NCI-H2029 (cell line): ENCODE results near the gene SLC13A3.
A peak's percentile ranks its signal among the peaks of the same experiment; 100 is the strongest.
"Not testable (repeated sequence)": the region's sequence is repeated elsewhere in the genome, so short reads cannot be mapped to it uniquely, and the experiment has no call there.

Experiments used
- DNase-seq: peaks from one replicate; lab custom pipeline; 2025; lab: John Stamatoyannopoulos, UW

SLC13A3 gene

DNA sequence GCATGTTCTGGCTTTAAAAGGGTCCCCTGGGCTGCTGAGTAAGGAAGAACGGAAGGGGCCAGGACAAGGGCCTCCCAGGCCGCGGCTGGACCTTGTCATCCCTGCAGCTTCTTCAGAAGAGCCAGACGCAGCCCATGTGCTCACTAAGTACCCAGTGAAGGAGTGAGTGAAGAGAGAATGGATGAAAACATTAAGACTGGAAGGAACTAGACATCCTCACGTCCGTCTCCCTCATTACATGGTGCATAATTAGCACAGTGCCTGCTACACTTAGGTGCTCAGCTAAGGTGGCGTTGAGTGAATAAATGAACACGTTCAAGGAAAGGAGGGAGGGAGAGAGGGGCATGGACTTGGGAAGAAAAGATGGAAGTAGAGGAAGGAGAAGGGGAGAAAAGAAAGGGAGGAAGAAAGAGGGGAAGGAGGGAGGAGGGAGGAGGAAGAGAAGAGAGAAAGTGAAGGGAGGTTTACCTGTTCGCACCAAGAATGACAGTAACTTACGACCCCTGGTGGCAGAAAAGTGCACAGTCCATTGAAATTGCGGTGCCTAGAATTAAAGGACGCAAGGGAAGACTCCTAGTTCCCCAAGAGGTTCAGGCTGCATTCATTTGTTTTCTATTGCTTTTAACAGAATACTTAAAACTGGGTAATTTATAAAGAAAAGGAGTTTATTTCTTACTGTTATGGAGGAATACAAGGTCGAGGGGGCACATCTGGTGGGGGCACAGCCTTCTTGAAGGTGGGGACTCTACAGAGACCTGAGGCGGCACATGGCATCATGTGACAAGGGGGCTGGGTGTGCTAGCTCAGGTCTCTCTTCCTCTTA, 30.0 kb upstream of the SLC13A3 start:
- DNase-seq = peak; percentile 65

DNA sequence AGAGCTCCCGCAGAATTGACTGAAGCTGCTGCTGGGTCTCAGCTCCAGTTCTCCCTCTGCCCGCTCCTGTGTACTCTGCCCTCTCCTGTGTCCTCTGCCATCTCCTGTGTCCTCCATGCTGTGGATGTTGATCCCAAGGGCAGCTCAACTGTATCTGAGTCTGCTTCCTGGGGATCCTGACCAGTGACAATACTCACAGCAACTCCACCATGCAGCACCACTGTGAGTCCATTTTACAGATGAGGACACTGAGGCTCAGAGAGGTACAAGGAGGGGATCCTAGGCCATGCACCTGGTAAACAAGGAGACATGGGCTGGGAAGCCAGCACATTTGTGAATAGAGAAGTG, 29.4 kb upstream of the SLC13A3 start:
- no peak for DNase-seq

DNA sequence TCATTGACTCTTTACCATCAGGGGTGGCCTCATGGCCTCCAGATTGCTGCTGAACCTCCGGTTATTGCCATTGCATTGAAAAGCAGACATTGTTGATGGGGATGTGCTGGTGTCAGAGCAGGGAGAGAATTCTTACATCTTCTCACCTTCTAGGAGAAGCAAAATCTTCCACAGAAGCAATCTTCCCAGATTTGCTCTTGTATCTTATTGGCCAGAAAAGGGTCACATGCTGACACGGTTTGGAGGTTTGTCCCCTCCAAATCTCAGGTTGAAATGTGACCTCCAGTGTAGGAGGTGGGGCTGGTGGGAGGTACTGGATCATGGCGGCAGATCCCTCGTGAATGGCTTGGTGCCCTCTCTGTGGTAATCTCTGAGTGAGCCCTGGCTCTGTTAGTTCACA, 27.3 kb upstream of the SLC13A3 start:
- no peak for DNase-seq

DNA sequence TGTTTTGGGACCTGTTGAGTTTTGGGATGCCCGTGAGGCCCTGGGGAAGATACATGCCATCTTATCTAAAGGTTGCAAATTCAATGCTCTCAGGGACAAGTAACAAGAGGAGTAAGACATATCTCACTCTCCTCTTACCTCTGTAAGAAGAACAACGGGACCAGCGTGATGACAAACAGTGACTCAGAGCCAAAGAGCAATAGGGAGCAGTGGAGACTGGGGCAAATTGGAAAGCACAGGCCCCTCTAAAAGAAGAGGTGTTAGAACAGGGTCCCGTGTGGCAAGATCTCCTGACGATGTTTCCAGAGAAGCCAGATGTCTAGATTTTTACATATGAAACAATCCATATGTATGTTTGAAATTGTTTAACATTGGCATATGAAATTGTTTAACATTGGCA, 26.3 kb upstream of the SLC13A3 start:
- no peak for DNase-seq

DNA sequence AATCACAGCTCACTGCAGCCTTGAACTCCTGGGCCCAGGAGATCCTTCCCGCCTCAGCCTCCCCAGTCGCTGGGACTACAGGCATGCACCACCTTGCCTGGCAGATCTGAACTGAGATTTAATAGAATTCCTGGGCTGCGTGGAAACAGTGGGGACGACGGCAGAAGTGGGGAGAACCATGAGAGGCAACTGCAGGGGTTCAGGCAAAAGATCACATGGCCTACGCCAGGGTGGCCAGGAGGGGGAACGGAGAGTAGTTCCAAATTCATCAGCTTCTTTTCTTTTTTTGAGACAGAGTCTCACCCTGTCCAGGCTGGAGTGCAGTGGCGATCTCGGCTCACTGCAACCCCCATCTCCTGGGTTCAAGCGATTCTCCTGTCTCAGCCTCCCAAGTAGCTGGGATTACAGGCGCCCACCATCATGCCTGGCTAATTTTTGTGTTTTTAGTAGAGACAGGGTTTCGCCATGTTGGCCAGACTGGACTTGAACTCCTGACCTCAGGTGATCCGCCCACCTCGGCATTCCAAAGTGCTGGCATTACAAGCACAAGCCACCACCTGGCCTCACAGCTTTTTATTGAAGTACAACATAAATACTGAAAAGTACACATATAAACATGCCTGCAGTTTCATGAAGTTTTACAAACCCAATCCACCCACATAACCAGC, 25.5 kb upstream of the SLC13A3 start:
- not testable (repeated sequence) for DNase-seq

DNA sequence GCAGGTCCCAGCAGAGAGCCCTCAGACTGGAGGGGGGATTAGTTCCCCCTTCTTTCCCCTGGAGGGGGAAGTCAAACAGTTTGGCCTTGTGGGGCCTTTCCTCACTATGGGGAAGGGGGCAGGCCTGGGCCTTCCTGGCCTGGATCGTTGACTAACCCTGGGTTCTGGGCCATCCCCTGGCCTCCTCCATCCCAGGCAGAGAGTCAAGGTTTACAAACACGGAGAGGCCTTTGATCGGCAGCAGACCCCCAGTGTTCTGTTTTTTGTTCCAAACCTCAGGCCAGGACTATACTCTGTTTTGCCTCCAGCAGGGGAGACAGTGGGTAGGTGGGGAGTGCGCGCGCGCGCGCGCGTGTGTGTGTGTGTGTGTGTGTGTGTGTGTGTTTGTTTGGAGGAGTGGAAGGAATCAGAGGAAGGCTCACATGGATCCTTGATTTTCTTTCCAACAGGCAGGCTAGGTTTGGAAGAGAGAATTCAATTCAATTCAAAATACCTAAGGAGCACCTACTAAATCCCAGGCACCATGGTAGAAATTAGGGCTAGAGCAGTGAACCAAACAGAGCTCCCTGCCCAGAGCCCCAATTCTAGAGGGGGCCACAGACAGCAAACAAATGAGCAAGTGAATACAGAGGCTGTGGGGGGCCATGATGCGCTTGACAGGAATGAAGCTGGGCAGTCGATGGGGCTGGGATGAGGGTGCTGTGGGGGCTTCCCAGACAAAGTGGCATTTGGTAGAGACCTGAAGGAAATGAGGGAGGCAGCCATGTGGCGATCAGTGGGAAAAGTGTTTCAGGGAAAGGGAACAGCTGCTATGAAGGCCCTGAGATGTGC, 23.2 kb upstream of the SLC13A3 start:
- DNase-seq = no peak

DNA sequence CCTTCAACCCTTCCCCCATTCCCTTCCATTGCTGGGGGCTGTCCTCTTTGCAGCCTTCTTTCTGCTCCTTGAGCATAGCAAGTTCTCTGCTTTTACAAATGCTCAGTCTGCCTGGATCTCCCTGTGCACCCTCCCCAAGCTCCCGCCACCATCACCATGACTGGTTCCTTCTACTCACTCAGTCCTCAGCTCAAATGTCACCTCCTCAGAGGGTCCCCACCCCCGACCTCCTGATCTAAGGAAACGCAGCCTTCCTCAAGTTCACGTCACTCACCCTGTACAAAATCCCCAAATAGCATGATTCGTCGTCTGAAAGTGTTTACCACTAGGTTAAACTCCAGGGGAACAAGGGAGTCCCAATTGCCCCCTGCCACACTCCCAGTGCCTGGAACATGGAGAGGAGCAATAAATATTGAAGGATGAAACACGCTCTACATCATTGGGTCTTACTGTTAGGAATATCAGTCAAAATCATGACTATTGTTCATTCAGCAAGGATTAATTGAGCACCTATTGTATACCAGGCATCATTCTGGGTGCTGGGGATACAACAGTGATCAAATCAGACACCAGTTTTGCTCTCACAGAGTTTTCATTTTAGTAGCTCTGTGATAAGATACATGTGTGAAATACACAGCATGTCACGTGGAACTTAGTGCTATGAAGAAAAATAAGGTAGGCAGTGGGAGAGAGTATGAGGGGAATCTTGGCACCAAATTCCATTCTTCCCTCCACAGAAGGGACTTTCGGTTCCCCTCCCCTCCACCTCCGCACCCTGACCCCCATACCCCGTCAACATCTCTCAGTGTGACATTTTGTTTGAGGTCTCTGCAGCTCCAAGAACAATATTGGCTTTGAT, 22.4 kb upstream of the SLC13A3 start:
- no peak for DNase-seq

DNA sequence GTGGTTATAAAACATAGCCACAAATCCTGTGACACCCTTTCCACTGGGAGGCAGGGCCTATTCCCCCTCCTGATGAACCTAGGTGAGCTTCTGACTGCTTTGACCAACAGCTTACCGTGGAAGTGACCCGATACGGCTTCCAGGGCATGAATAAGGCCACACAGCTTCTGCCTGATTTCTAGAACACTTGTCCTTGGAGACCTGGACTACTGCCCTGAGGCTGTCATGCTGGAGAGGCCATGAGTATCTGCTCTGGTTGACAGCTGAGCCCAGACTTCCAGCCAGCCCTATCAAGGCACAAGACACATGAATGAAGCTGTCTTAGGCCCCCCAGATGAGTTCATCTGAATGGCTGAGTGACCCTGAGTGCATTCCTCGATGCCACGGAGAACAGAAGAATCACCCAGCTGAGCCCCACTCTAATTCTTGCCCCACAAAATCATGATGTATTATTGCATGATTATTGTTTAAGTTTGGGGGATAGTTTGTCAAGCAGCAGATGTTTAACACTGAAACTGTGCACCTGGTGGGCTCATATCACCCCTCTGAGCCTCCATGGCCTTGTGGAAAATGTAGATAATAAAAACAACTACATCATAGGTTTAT, 21.4 kb upstream of the SLC13A3 start:
- no peak for DNase-seq

DNA sequence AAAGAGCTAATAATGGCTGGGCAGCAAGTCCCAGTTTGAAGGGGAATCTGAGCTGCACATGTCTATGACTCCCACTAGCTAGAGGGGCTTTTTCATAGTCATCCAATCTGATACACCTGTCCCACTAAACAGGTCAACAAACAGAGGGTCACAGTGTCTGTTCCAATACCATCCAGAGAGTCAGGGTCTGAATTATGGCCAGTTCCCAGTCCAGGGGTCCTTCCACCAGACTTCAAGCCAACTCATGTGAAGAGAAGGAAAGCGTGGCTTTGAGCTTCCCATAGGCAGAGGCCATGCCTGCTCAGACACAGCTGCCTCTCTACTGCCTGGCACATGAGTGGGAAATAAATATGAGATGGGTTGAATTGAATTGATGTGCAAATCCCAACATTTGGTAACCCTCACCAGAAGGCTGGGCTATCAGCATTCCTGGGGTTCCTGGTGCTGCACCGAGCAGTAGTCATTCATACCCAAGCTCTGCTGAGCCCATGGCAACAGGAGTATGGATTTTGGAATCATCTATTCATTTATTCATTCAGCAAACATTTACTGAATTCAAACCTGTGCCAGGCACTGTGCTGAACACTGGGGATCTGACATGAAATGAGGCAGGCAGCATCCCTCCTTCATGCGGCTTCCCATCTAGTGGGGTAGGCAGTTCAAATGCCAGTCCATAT, 20.7 kb upstream of the SLC13A3 start:
- DNase-seq = no peak

DNA sequence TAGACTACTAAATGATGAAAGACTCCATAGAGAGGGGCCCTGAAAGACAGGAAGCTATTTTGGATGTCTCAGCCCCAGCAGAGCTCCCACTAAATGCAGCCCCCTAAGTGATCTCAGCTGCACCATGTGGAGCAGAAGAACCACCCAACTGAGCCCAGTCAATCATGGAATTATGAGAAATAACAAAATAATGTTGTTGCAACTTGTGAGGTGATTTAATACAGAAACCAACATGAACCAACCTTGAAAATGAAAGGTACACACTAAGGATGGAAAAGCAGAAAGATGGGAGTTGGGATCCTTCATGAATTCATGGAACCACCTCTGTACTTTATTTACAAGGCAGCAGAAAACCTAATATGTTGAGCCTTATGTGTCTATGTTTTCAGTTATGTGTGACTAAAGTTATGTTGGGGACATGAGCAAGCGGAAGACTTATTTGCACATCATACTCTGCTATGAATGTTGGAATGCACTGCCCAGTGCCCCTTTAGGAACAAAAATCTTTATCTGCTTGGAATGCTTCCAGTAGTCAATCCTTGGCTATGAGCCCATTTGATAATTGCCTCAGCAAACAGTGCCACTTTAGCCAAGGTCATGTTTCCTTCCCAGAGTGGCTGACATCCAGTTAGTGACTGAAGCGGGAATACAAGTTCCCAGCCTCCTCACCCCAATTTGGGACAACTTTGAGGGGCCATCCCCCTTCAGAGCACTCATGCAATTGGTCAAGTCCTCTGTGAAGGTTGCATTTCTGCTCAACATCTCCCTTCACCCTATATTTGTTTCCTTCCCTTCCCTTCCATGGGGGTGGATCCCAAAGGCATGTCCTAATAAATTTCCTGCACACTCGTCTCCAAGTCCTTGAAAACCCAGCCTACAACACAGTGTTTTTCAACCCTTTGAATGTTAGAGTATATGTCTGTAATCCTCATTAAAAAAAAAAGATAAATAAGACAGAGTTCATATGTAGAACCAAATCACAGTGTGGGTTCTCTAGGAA, 19.6 kb upstream of the SLC13A3 start:
- peak; percentile 55 for DNase-seq

DNA sequence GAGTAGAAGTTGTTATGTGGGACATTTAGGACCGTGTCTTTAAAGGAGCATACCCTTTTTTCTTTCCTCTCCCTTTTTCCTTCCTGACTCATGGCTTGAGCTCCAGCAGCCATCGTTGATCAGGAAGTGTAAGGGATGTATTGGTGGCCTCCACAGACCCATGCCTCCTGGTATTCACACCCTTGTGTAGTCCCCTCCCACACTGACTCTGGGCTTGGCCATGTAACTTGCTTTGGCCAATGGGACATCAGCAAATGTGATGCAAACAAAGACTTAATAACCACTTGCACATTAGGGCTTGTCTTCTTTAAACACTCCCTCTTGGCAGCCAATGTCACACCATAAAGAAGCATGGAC, 18.9 kb upstream of the SLC13A3 start:
- no peak for DNase-seq

DNA sequence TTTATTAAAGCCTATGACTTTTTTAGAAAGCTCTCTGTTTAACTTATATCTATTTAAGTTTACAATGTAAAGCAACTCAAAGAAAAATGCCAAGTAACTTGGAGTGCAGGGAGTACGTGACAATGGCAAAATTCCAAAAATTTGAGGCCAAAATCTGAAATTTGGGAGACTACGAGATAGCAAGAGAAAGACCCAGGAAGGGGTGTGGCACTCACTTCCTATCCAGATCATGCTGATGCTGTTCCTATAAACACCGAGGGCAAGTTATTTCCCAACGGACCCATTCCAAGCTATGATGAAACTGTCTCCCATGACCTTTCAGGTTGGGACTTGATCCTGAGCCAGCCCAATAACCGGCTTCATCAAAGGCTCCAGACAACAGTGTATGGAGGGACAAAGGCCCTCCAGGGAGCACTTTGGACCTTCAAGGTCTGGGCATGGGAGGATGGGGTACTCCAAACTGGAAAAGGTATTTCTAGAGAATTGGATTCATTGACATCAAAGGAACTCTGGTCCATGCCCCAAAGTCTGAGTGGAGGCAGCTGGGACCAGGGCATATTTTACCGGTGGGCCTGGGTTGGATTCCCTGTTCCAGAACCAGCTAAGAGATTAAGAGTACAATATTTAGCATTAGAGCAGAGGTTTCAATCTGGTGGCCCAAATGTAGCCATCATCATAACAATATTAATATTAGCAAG, 15.7 kb upstream of the SLC13A3 start:
- DNase-seq = no peak

DNA sequence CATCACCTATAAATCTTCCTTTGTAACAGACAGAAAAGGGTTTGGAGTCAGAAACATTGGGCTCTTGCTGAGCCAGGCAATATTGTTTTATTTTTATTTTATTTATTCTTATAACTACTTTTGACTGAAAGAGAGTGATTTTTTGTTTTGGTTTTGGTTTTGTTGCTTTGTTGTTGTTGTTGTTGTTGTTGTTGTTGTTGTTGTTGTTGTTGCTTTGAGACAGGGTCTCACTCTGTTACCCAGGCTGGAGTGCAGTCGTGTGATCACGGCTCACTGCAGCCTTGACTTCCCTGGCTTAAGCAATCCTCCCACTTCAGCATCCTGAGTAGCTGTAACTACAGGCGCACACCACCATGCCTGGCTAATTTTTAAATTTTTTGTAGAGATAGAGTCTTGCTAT, 15.0 kb upstream of the SLC13A3 start:
- DNase-seq = no peak

DNA sequence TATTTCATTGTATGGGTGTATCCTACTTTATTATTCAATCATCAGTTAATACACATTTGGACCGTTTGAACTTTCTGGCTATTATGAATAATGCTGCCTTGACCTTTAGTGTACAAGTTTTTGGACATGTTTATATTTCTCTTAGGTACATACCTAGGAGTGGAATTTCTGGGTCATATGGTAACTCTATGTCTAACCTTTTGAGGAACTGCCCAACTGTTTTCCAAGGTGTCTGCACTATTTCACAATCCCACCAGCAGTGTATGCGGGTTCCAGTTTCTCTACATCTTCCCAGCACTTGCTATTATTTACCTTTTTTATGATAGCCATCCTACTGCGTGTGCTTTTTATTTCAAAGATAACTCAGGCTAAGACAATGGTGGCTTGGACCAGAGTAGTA, 14.3 kb upstream of the SLC13A3 start:
- no peak for DNase-seq

DNA sequence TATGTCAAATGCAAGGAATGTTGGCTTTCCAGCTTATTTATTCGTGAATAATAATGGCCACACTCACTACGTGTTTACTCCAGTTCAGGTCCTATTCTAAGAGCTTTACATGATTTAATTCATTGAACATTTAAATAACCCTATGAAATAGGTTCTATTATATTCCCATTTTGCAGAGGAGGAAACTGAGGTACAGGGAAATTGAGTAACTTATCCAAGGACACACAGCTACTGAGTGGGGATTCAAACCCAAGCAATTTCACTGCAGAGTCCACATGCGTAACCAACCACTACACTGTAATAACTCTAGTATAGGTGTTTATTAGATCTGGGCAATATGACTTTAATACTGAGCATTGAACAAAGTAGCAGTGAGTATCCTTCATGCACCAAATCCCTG, 12.3 kb upstream of the SLC13A3 start:
- no peak for DNase-seq

DNA sequence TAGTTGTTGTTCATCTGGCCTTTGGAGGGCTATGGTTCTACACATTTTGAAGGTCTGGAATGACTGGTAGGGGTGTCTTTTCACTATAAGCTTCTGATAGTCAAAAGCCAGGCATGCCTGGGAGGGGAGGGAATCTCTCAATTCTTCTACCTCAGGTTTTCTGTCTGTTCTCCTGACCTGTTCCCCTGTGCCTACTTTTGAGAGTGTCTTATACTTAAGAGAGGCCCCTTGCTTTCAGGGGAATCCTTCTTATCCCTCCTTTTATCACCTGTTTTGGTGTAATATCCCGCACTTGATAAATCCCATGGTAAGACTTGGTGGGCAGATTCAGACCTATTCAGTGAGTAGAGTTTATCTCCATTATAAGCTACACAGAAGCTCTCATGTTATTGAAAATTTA, 10.4 kb upstream of the SLC13A3 start:
- no peak for DNase-seq

DNA sequence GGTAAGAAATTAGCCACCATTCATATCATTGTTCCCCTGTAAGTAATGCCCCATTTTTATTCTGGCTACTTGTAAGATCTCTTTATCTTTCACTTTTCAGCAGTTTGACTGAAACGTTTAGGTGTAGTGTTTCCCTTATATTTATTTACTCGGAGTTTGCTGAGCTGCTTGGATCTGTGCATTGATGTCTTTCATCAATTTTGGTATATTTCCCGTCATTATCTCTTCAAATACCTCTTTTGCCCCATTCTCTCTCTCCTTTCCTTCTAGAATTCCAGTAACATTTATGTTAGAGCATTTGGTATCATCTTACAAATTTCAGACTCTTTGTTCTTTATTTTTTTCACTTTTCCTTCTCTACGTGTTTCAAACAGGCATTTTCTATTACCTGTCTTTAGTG, 9.2 kb upstream of the SLC13A3 start:
- DNase-seq = no peak

DNA sequence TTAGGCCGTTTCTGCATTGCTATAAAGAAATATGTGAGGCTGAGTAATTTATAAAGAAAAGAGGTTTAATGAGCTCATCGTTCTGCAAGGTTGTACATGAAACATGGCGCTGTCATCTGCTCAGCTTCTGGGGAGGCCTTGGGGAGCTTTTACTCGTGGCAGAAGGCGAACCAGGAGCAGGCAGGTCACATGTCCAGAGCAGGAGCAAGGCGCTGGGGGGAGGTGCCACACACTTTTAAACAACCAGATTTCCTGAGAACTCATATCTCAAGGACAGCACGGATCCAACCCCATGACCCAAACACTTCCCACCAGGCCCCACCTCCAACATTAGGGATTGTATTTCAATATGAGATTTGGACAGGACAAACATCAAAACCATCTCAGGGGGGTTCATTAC, 6.4 kb upstream of the SLC13A3 start:
- no peak for DNase-seq

DNA sequence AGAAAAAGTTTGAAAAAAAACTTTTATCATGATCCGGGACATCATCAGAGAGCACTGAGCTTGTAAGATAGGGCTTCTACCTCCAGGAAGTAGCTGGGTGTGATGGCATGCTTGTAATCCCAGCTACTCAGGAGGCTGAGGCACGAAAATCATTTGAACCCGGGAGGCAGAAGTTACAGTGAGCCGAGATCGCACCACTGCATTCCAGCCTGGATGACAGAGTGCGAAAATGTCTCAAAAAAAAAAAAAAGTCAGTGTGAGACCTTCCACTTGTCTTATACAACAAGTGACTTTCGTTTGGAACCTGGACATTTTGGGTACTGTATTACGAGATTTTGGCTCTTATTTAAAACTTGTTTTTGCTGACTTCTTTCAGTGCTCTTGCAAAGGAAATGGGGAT, 5.9 kb upstream of the SLC13A3 start:
- no peak for DNase-seq
